Stimulated activated CD4-positive, alpha-beta T cell treated with anti-CD3 and anti-CD28 coated beads, Interleukin-4, amount 100 ng/mL, for 24 hours (primary cell): ENCODE data around the gene TMEM61.
"Not testable (repeated sequence)": the region's sequence is repeated elsewhere in the genome, so short reads cannot be mapped to it uniquely, and the experiment has no call there.

Experiments used
- DNase-seq: peaks from one replicate; pipeline ENCODE4 v3.0.0-alpha.2; 2020

Gene TMEM61

GRCh38 chr1:54962612-54963395, 17.6 kb upstream of the TMEM61 start:
- DNase-seq = no peak

GRCh38 chr1:54963829-54964228, 16.6 kb upstream of the TMEM61 start:
- not testable (repeated sequence) for DNase-seq

GRCh38 chr1:54965624-54966340, 14.6 kb upstream of the TMEM61 start:
- no peak for DNase-seq

GRCh38 chr1:54967372-54967771, 13.1 kb upstream of the TMEM61 start:
- DNase-seq = no peak

GRCh38 chr1:54968551-54968950, 11.9 kb upstream of the TMEM61 start:
- DNase-seq = no peak

- DNase-seq = no peak
Measured at GRCh38 chr1:54969879-54970278, 10.5 kb upstream of the TMEM61 start.

- no peak for DNase-seq
Measured at GRCh38 chr1:54970901-54971300, 9.5 kb upstream of the TMEM61 start.

- DNase-seq = no peak
Measured at GRCh38 chr1:54971317-54971791, 9.1 kb upstream of the TMEM61 start.

- no peak for DNase-seq
Measured at GRCh38 chr1:54972436-54972835, 8.0 kb upstream of the TMEM61 start.

GRCh38 chr1:54973205-54973921, 7.1 kb upstream of the TMEM61 start:
- no peak for DNase-seq

GRCh38 chr1:54975356-54976108, 4.9 kb upstream of the TMEM61 start:
- no peak for DNase-seq

- DNase-seq = no peak
Measured at GRCh38 chr1:54976747-54977146, 3.7 kb upstream of the TMEM61 start.

- no peak for DNase-seq
Measured at GRCh38 chr1:54977533-54978297, 2.7 kb upstream of the TMEM61 start.

GRCh38 chr1:54978528-54979326, 1.7 kb upstream of the TMEM61 start:
- no peak for DNase-seq

GRCh38 chr1:54979327-54979891, 1.0 kb upstream of the TMEM61 start:
- no peak for DNase-seq

- DNase-seq = no peak
Measured at GRCh38 chr1:54980046-54980527, 341 bp upstream of the TMEM61 start.

- no peak for DNase-seq
Measured at GRCh38 chr1:54981466-54981865, 1.0 kb downstream of the TMEM61 start.

GRCh38 chr1:54982739-54983138, 2.3 kb downstream of the TMEM61 start:
- no peak for DNase-seq

GRCh38 chr1:54984131-54984842, 3.9 kb downstream of the TMEM61 start:
- DNase-seq = no peak

- DNase-seq = no peak
Measured at GRCh38 chr1:54985556-54985955, 5.1 kb downstream of the TMEM61 start.
